Type B pancreatic cell (in vitro differentiated cells): ENCODE results near the gene CCT5. TPM values are rescaled to one million over a fixed set of nuclear protein-coding genes. Genes with fewer than 3 reads are reported as not detected.
"Not testable (repeated sequence)": the region's sequence is repeated elsewhere in the genome, so short reads cannot be mapped to it uniquely, and the experiment has no call there.

ENCODE experiments used
- DNase-seq: peaks from one replicate; pipeline ENCODE4 v3.0.0; 2021; ENCODE audit warnings: mixed read lengths; ENCODE audit not compliant: unreplicated experiment; ENCODE audit errors: extremely low spot score
- H3K27ac Mint-ChIP-seq: 2 replicates; pipeline ENCODE4 v1.8.0; 2021; ENCODE audit warnings: mild to moderate bottlenecking, mixed read lengths
- H3K27me3 Mint-ChIP-seq: 2 replicates; pipeline ENCODE4 v1.8.0; 2021; ENCODE audit warnings: mixed read lengths
- H3K36me3 Mint-ChIP-seq: 2 replicates; pipeline ENCODE4 v1.8.0; 2021; ENCODE audit warnings: mixed read lengths
- H3K4me1 Mint-ChIP-seq: one replicate; pipeline ENCODE4 v1.8.0; 2021; ENCODE audit warnings: mixed read lengths; ENCODE audit not compliant: unreplicated experiment
- H3K4me3 Mint-ChIP-seq: 2 replicates; pipeline ENCODE4 v1.8.0; 2021; ENCODE audit warnings: mild to moderate bottlenecking, mixed read lengths
- H3K9me3 Mint-ChIP-seq: 2 replicates; pipeline ENCODE4 v1.8.0; 2021; ENCODE audit warnings: mixed read lengths
- total RNA-seq: library from RNA; stranded (reverse); gene quantifications from 2 replicates; pipeline ENCODE4 v1.2.1, GENCODE V29; 2021; ENCODE audit warnings: low replicate concordance
- TF ChIP-seq, protein P1 (sequence below): fragments of 200-600 bp; sonication (generic); conservative IDR thresholded peaks from 2 replicates; pipeline ENCODE4 v1.5.0; 2021; ENCODE audit warnings: antibody characterized with exemption, mild to moderate bottlenecking

Gene CCT5
- total RNA-seq, 1 donor from 2014 or later: 255 TPM

DNA sequence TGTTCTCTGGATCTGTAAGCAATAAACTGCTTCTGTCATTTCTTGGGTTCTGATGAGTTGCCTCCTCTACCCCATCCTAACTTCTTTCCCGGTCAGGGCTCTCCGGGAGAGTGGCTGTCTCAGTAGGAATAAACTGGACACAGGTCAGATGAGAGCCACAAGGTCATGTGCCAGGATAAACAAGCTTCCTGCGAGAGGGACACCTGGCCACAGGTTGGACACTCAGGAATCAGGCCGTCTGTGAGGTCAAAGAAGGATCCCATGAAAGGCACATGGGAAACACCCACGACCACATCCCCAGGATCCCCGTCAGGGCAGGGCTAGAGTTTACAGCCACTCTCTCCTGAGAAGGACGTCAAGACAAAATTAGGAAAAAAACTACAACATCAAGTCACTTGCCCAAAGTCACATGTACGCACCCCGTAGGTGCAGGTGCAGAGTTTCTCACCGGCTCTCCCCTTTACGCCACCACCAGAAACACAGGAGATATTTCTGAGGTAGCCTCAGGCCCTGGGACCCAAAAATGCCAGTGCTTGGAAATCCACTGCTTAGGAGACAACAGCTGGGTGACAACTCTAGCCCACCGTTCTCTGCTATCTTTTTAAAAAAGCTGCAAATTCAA is 28.7 kb downstream of the CCT5 start:
- DNase-seq: no peak
- H3K4me3 Mint-ChIP-seq: no peak overlapping the region
- H3K9me3 Mint-ChIP-seq: no peaks in the 10 kb centered on the region
- H3K27me3 Mint-ChIP-seq: no peaks in the 10 kb centered on the region
- H3K4me1 Mint-ChIP-seq: peaks cover 13% of the 10 kb centered on the region
- H3K27ac Mint-ChIP-seq: no peak overlapping the region
- TF ChIP-seq, protein P1, sequence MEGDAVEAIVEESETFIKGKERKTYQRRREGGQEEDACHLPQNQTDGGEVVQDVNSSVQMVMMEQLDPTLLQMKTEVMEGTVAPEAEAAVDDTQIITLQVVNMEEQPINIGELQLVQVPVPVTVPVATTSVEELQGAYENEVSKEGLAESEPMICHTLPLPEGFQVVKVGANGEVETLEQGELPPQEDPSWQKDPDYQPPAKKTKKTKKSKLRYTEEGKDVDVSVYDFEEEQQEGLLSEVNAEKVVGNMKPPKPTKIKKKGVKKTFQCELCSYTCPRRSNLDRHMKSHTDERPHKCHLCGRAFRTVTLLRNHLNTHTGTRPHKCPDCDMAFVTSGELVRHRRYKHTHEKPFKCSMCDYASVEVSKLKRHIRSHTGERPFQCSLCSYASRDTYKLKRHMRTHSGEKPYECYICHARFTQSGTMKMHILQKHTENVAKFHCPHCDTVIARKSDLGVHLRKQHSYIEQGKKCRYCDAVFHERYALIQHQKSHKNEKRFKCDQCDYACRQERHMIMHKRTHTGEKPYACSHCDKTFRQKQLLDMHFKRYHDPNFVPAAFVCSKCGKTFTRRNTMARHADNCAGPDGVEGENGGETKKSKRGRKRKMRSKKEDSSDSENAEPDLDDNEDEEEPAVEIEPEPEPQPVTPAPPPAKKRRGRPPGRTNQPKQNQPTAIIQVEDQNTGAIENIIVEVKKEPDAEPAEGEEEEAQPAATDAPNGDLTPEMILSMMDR: no peak
- H3K36me3 Mint-ChIP-seq: peaks cover 6% of the 10 kb centered on the region

DNA sequence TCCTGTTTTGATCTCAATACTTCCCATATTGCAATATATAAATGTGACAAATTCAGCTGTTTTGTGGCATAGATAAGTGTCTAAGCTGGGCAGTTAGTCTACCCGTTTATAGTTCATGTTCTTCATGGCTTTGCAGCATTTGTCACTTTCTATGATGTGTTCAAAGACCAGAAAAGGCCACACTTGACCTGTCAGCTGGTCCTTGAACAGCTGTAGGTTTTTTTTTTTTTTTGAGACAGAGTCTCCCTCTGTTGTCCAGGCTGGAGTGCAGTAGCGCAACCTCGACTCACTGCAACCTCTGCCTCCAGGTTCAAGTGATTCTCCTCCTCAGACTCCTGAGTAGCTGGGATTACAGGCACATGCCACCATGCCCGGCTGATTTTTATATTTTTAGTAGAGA is 29.2 kb downstream of the CCT5 start:
- TF ChIP-seq, protein P1: no peak
- H3K4me1 Mint-ChIP-seq: peaks cover 19% of the 10 kb centered on the region
- H3K27ac Mint-ChIP-seq: no peak overlapping the region
- H3K36me3 Mint-ChIP-seq: peaks cover 8% of the 10 kb centered on the region
- H3K4me3 Mint-ChIP-seq: no peak overlapping the region
- H3K9me3 Mint-ChIP-seq: no peaks in the 10 kb centered on the region
- no peaks in the 10 kb centered on the region for H3K27me3 Mint-ChIP-seq
- DNase-seq: no peak

DNA sequence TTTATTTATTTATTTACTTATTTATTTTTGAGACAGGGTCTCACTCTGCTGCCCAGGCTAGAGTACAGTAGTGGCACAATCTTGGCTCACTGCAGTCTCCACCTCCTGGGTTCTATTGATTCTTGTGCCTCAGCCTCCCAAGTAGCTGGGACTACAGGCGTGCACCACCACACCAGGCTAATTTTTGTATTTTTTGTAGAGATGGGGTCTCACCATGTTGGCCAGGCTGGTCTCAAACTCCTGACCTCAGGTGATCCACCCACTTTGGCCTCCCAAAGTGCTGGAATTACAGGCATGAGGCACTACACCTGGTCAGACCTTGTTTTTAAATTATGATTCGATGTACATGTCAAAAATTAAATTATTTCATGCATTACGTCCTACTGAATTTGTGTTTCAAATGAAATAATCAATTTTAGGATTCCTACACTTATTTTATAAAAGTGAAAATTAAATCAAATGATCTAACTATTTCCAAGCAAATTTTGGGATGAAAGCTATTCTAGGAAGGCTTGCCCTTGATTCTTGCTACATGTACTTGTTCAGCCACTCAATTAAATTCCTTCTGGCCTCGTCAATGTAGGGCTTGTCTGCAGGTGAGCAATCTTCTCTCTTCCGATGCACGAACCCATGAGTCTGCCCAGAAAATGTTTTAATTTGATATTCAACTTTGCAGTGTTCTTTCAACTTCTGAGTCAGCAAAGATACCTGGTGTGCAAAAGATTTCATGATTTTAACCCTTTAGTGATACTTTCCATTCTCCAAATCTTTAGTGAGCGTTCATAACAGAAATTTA is 30.0 kb downstream of the CCT5 start:
- no peak for DNase-seq
- TF ChIP-seq, protein P1: no peak
- H3K4me3 Mint-ChIP-seq: no peak overlapping the region
- H3K4me1 Mint-ChIP-seq: peaks cover 20% of the 10 kb centered on the region
- peaks cover 8% of the 10 kb centered on the region for H3K36me3 Mint-ChIP-seq
- H3K9me3 Mint-ChIP-seq: no peaks in the 10 kb centered on the region
- H3K27me3 Mint-ChIP-seq: no peaks in the 10 kb centered on the region
- no peak overlapping the region for H3K27ac Mint-ChIP-seq

DNA sequence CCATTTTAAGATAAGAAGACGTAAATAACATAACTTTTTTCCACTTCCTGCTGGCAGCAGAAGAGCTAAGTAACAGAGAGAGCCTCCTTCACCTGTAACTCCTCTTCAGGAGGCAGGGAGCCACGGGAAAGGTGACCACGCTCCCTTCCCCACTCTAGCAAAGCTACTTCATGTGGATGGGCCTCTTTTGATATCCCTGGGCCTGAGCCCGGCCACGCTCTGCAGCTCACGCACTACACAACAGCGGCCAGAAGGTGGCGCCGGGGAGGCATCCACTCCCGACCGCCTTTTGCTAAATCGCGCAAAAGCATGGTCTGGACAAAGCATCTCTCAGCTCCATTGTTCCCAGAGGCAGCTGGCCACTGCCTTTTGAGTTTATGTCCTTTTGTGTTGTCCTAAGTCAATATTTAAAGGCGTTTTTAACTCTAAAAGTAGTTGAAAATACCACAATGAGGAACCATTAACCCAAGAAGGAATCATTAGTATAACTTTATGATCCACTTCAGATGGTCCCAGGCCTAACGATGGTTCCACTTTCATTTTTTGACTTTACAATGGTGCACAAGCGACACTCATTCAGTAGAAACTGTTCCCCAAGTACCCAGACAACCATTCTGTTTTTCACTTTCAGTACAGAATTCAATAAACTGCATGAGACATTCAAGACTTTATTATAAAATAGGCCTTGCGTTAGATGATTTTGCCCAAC is 34.0 kb downstream of the CCT5 start:
- DNase-seq: peak; percentile 87
- no peaks in the 10 kb centered on the region for H3K27me3 Mint-ChIP-seq
- no peaks in the 10 kb centered on the region for H3K9me3 Mint-ChIP-seq
- H3K36me3 Mint-ChIP-seq: peaks cover 15% of the 10 kb centered on the region
- TF ChIP-seq, protein P1: peak; percentile 96
- H3K4me3 Mint-ChIP-seq: no peak overlapping the region
- H3K27ac Mint-ChIP-seq: no peak overlapping the region
- H3K4me1 Mint-ChIP-seq: peaks cover 9% of the 10 kb centered on the region

DNA sequence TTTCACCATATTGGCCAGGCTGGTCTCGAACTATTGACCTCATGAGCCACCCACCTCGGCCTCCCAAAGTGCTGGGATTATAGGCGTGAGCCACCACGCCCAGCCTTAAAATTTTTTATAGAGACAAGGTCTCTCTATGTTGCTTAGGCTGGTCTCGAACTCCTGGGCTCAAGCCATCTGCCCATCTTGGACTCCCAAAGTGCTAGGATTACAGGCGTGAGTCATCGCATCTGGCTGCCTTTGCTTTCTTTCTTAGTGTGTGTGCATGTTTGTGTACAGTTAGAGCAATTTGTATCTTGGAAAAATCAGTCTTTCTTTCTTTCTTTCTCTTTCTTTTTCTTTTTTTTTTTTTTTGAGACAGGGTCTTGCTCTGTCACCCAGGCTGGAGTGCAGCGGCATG is 35.3 kb downstream of the CCT5 start:
- peaks cover 15% of the 10 kb centered on the region for H3K36me3 Mint-ChIP-seq
- H3K27ac Mint-ChIP-seq, H3K27me3 Mint-ChIP-seq, H3K4me1 Mint-ChIP-seq, H3K9me3 Mint-ChIP-seq, H3K4me3 Mint-ChIP-seq, DNase-seq: not testable (repeated sequence)
